Activated naive CD4-positive, alpha-beta T cell treated with anti-CD3 and anti-CD28 coated beads for 36 hours (primary cell): ENCODE measurements around the gene TCF12. TPM values are rescaled to one million over a fixed set of nuclear protein-coding genes. Genes with fewer than 3 reads are reported as not detected.
"Not testable (repeated sequence)": the region's sequence is repeated elsewhere in the genome, so short reads cannot be mapped to it uniquely, and the experiment has no call there.

Experiments used
- CTCF ChIA-PET: fragments of 350-600 bp; sonication (Branson Sonifier 250); formaldehyde crosslinking; loops from one replicate; lab custom pipeline; 2021; ENCODE audit warnings: antibody characterized with exemption; lab: Charles Lee
- DNase-seq: peaks from one replicate; pipeline ENCODE4 v3.0.0-alpha.2; 2020
- H3K27ac Mint-ChIP-seq: one replicate; pipeline ENCODE4 v1.8.0; 2021; ENCODE audit warnings: mild to moderate bottlenecking, mixed read lengths
- H3K27me3 Mint-ChIP-seq: one replicate; pipeline ENCODE4 v1.8.0; 2021; ENCODE audit warnings: low read depth, mixed read lengths
- H3K36me3 Mint-ChIP-seq: one replicate; pipeline ENCODE4 v1.8.0; 2021; ENCODE audit warnings: low read depth, mixed read lengths
- H3K4me1 Mint-ChIP-seq: one replicate; pipeline ENCODE4 v1.8.0; 2021; ENCODE audit warnings: low read depth, mixed read lengths
- H3K4me3 Mint-ChIP-seq: one replicate; pipeline ENCODE4 v1.8.0; 2021; ENCODE audit warnings: mild to moderate bottlenecking, moderate library complexity, mixed read lengths
- H3K9me3 Mint-ChIP-seq: one replicate; pipeline ENCODE4 v1.8.0; 2021; ENCODE audit warnings: mixed read lengths
- intact Hi-C: fragments of 100-400 bp; cut with micrococcal nuclease; formaldehyde crosslinking; loops from one replicate; pipeline ENCODE4 v1.15.1; 2023
- total RNA-seq, 2 experiments: library from RNA; stranded (reverse); gene quantifications; one replicate each; pipeline ENCODE4 v1.2.3, GENCODE V29; 2021

Gene TCF12
- total RNA-seq, 2 experiments from 2014 or later = 65.7 to 70.7 TPM

DNA sequence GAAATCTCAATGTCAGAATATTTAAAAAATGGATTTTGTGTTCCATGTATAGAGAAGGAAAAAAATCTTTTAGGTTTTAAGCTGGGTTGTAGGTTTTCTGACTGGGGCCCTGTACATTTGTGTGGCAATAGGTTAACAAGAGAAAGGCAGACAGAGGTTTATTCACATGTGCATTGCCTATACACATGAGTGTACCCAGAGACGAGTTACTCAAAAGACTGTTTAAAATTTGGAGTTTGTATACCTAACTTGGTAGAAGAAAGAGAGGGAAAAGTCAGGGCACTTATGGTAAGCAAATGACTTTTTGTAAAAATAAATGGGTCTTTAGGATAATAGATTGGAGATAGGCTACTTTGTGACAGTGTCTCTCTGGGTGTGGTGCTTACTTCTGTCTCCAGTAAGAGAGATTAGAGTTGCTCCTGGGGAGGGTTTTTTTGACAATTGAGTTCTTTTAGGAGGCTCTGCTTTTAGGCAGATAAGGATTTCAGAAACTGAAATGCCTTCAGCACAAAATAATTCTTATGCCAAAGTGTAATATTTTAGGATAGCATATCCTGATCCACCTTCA lies 225.2 kb downstream of the TCF12 start:
- H3K4me1 Mint-ChIP-seq = peaks cover 8% of the 10 kb centered on the region
- H3K36me3 Mint-ChIP-seq = no peaks in the 10 kb centered on the region
- DNase-seq = no peak
- H3K27me3 Mint-ChIP-seq = no peaks in the 10 kb centered on the region
- intact Hi-C loops = loop anchor here (10.0 kb wide), 1 partner anchor 649 kb away; no protein-coding TSS in a partner anchor
- no peak overlapping the region for H3K4me3 Mint-ChIP-seq
- CTCF ChIA-PET = no interaction called here
- no peak overlapping the region for H3K27ac Mint-ChIP-seq
- H3K9me3 Mint-ChIP-seq = no peaks in the 10 kb centered on the region

DNA sequence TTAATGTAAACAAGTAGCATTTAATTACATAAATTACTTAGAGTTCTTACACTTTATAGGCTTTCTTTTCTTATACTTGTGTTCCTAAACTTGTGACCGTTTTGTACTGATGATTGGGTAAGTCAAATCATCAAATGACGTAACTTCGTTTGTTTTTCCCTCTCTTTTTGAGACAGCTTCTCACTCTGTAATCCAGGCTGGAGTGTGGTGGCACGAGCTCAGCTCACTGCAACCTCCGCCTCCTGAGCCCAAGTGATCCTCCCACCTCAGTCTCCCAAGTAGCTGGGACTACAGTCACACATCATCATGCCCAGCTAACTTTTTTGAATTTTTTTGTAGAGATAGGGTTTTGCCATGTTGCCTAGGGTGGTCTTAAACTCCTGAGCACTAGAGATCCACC lies 226.0 kb downstream of the TCF12 start:
- CTCF ChIA-PET = interaction anchor here (0.6 to 3.5 kb wide), 5 partner anchors 9 to 161 kb away, joined by 3 to 19 read pairs (median 3); no protein-coding TSS in a partner anchor
- DNase-seq = no peak
- H3K36me3 Mint-ChIP-seq = no peaks in the 10 kb centered on the region
- H3K4me3 Mint-ChIP-seq = no peak overlapping the region
- no peak overlapping the region for H3K27ac Mint-ChIP-seq
- H3K4me1 Mint-ChIP-seq = peaks cover 8% of the 10 kb centered on the region
- H3K27me3 Mint-ChIP-seq = no peaks in the 10 kb centered on the region
- no peaks in the 10 kb centered on the region for H3K9me3 Mint-ChIP-seq
- intact Hi-C loops = loop anchor here (10.0 kb wide), 1 partner anchor 650 kb away; no protein-coding TSS in a partner anchor

- H3K4me3 Mint-ChIP-seq = no peak overlapping the region
- H3K27me3 Mint-ChIP-seq = no peaks in the 10 kb centered on the region
- peaks cover 6% of the 10 kb centered on the region for H3K4me1 Mint-ChIP-seq
- intact Hi-C loops = loop anchor here (1.0 to 10.0 kb wide), 4 partner anchors 70 to 652 kb away; no protein-coding TSS in a partner anchor
- CTCF ChIA-PET = interaction anchor here (0.6 to 3.5 kb wide), 16 partner anchors 8 to 208 kb away, joined by 3 to 30 read pairs (median 4); no protein-coding TSS in a partner anchor
- DNase-seq = no peak
- H3K27ac Mint-ChIP-seq = no peak overlapping the region
- no peaks in the 10 kb centered on the region for H3K9me3 Mint-ChIP-seq
- H3K36me3 Mint-ChIP-seq = peaks cover 17% of the 10 kb centered on the region
Observed at GRCh38 chr15:57146506-57147201, 228.2 kb downstream of the TCF12 start.

DNA sequence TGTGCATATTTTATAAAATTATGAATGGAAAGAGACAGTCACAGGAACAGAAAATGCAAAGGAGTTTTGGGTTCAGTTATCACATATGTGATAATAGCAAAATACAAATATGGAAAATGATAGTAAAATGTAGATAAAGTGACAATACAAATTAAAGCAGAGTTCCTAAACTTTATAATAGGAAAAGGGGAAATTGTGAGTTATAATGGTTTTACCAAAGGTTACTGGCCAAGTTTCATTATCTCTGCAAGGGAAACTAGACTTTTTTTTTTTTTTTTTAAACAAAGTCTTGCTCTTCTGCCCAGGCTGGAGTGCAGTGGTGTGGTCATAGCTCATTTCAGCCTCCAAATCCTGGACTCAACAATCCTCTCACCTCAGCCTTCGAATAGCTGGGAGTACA lies 229.2 kb downstream of the TCF12 start:
- Mint-ChIP-seq H3K4me3 (no peak overlapping the region), H3K27me3 (no peaks in the 10 kb centered on the region), H3K27ac (no peak overlapping the region), H3K9me3 (peaks cover 9% of the 10 kb centered on the region), H3K36me3 (peaks cover 27% of the 10 kb centered on the region), H3K4me1 (peaks cover 10% of the 10 kb centered on the region)
- CTCF ChIA-PET = interaction anchor here (0.5 to 3.5 kb wide), 8 partner anchors 9 to 278 kb away, joined by 3 to 30 read pairs (median 4); no protein-coding TSS in a partner anchor
- intact Hi-C loops = loop anchor here (2.0 to 10.0 kb wide), 2 partner anchors 69 to 653 kb away; no protein-coding TSS in a partner anchor
- DNase-seq = no peak

- intact Hi-C loops = loop anchor here (10.0 kb wide), 1 partner anchor 653 kb away; no protein-coding TSS in a partner anchor
- peaks cover 32% of the 10 kb centered on the region for H3K36me3 Mint-ChIP-seq
Observed at GRCh38 chr15:57148262-57148661, 229.8 kb downstream of the TCF12 start.

GRCh38 chr15:57149196-57149595 lies 230.8 kb downstream of the TCF12 start:
- no peak for DNase-seq
- Mint-ChIP-seq H3K4me3 (no peak overlapping the region), H3K27me3 (no peaks in the 10 kb centered on the region), H3K9me3 (peaks cover 14% of the 10 kb centered on the region), H3K36me3 (peaks cover 39% of the 10 kb centered on the region), H3K27ac (no peak overlapping the region), H3K4me1 (peaks cover 21% of the 10 kb centered on the region)
- intact Hi-C loops = loop anchor here (10.0 kb wide), 1 partner anchor 654 kb away; no protein-coding TSS in a partner anchor
- CTCF ChIA-PET = interaction anchor here (2.0 kb wide), 1 partner anchor 157 kb away, joined by 5 read pairs; no protein-coding TSS in a partner anchor

More at GRCh38 chr15:57148262-57148661, 229.8 kb downstream of the TCF12 start:
- H3K4me3 Mint-ChIP-seq = no peak overlapping the region
- CTCF ChIA-PET = interaction anchor here (2.4 kb wide), 1 partner anchor 10 kb away, joined by 10 read pairs; no protein-coding TSS in a partner anchor
- no peak for DNase-seq
- peaks cover 14% of the 10 kb centered on the region for H3K9me3 Mint-ChIP-seq
- no peak overlapping the region for H3K27ac Mint-ChIP-seq
- peaks cover 17% of the 10 kb centered on the region for H3K4me1 Mint-ChIP-seq
- no peaks in the 10 kb centered on the region for H3K27me3 Mint-ChIP-seq

DNA sequence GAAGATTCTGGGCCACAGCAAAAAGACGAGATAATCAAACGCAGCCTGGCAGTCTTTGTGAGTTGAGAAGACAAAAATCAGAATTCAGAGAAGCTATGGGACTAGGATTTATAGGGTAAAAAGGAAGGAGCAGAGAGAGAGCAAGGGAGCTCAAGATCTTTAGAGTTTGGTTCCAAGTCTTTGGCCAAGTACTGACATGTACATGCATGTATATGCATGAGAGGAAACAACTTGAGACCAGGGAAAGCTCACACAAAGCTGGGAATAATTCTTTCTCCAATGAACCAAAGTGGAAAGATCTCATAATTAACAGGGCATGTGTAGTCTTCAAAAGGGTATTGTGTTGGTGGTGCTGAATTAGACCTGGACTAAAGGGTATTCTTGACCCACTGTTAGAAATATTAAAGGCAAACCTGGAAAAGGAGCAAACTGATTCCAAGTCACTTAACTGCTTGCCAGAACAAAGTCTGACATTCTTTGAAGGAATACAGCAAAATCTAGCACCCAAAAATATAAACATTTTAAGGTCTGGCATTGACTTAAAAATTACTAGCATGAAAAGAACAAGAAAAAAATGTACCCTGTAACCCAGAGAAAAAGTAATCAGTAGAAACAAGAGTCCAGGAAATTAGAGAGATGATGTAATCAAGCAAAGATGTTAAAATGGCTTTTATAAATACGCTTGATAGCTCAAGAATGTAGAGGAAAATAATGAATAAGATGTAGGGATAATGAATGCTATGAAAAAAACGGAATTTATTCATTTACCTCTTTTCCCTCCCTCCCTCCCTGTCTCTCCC lies 231.8 kb downstream of the TCF12 start:
- Mint-ChIP-seq H3K4me3 (no peak overlapping the region), H3K36me3 (peaks cover 42% of the 10 kb centered on the region), H3K27ac (no peak overlapping the region), H3K9me3 (peaks cover 14% of the 10 kb centered on the region), H3K27me3 (no peaks in the 10 kb centered on the region), H3K4me1 (peaks cover 21% of the 10 kb centered on the region)
- no peak for DNase-seq
- intact Hi-C loops = no loop called here
- CTCF ChIA-PET = interaction anchor here (2.0 kb wide), 1 partner anchor 156 kb away, joined by 5 read pairs; no protein-coding TSS in a partner anchor

GRCh38 chr15:57150866-57151203 lies 232.4 kb downstream of the TCF12 start:
- intact Hi-C loops, CTCF ChIA-PET, H3K27ac Mint-ChIP-seq, H3K27me3 Mint-ChIP-seq, H3K4me3 Mint-ChIP-seq, DNase-seq: not testable (repeated sequence)
- Mint-ChIP-seq H3K9me3 (peaks cover 14% of the 10 kb centered on the region), H3K36me3 (peaks cover 42% of the 10 kb centered on the region), H3K4me1 (peaks cover 21% of the 10 kb centered on the region)

DNA sequence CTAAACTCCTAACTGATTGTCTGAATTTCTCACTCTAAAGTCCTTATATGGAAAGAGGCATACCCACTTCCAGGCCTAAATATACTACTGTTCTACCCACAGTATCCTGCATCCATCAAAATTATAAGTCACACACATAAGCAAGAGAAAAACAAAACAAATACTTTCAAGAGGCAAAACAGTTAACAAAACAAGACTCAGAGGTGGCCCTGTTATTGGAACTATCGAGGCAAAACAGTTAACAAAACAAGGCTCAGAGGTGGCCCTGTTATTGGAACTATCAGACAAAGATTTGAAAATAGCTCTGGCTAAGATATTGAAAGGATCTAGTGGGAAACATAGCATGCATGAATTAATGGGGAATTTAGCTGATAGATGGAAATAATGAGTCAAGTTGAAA lies 233.7 kb downstream of the TCF12 start:
- Mint-ChIP-seq H3K27ac (no peak overlapping the region), H3K4me1 (peaks cover 18% of the 10 kb centered on the region), H3K36me3 (peaks cover 42% of the 10 kb centered on the region), H3K4me3 (no peak overlapping the region), H3K9me3 (peaks cover 14% of the 10 kb centered on the region), H3K27me3 (no peaks in the 10 kb centered on the region)
- DNase-seq = no peak
- CTCF ChIA-PET = interaction anchor here (0.7 kb wide), 1 partner anchor 525 kb away, joined by 3 read pairs; no protein-coding TSS in a partner anchor
- intact Hi-C loops = no loop called here

DNA sequence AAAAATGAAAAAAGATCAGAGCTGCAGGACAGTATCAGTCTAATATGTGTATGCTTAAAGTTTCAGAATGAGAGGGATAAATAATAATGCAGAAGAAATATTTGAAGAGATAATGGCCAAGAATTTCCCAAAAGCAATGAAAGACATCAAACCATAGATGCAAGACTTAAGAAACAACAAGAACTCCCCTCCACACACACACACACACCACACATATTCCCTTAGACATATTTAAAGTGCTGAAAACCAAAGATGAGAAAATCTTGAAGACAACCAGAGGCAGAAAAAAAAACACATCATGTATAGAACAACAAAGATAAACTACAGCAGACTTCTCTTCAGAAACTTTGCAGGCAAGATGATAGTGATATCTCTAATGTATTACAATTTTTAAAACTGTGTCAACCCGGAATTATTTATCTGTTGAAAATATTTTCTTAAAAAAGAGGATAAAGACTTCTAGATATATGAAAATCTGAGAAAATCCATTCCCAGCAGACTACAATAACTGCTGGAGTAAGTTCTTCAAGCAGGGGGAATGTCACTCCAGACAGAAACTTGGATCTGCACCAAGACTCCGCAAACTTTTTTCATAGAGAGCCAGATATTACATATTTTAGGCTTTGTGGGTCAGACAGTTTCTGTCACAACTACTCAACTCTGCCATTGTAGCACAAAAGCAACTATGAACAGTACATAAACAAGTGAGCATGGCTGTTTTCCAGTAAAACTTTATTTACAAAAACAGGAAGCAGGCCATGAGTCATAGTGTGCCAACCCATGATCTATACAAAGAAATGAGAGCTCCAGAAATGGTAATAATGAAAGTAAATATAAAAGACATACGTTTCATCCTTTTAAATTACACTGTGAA lies 234.5 kb downstream of the TCF12 start:
- H3K27me3 Mint-ChIP-seq = no peaks in the 10 kb centered on the region
- peak; percentile 37 for DNase-seq
- intact Hi-C loops = no loop called here
- H3K36me3 Mint-ChIP-seq = peaks cover 42% of the 10 kb centered on the region
- H3K9me3 Mint-ChIP-seq = peaks cover 14% of the 10 kb centered on the region
- peak overlapping the region; percentile 18 for H3K27ac Mint-ChIP-seq
- peaks cover 16% of the 10 kb centered on the region for H3K4me1 Mint-ChIP-seq
- CTCF ChIA-PET = interaction anchor here (0.7 to 0.9 kb wide), 2 partner anchors 9 to 526 kb away, joined by 3 read pairs; no protein-coding TSS in a partner anchor
- H3K4me3 Mint-ChIP-seq = no peak overlapping the region

GRCh38 chr15:57156210-57156884 lies 237.9 kb downstream of the TCF12 start:
- Mint-ChIP-seq H3K4me3 (no peak overlapping the region), H3K36me3 (peaks cover 32% of the 10 kb centered on the region), H3K9me3 (peaks cover 14% of the 10 kb centered on the region), H3K27me3 (no peaks in the 10 kb centered on the region), H3K4me1 (peaks cover 16% of the 10 kb centered on the region), H3K27ac (no peak overlapping the region)
- intact Hi-C loops = no loop called here
- CTCF ChIA-PET = interaction anchor here (0.8 kb wide), 1 partner anchor 12 kb away, joined by 3 read pairs; no protein-coding TSS in a partner anchor
- no peak for DNase-seq
